ENCODE results near the gene FMN1.

The FMN1 gene

DNA sequence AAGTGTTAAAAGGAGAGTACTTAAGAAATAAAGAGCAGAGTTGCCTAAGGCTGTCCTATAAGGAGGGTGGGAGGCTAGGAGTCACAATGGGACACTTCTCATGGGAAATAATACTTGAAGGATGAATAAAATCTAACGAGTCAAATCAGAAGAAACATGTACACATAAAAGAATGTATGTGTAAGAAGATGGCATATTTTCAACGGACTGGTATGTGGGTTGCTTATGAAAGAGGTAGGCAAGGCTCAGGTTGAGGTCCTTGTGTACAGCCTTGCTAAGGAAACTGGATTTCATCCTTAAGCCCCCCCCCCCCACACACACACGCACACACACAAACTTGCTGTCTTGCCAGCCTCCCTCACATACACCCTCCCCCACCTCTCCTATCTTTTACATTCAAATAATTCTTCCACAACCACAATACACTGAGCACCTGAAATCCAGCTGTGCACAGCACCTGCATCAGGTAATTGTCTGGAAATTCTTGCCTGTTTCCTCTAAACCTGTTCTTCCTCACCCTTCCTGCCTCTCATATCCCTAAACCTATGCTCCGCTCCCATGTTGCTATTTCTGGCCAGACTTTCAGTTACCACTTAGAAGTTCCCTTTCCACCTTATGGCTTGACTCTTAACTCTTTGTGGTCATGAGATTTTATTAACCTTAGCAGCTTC lies 79.2 kb downstream of the FMN1 start:
- DNase-seq, result no peak

DNA sequence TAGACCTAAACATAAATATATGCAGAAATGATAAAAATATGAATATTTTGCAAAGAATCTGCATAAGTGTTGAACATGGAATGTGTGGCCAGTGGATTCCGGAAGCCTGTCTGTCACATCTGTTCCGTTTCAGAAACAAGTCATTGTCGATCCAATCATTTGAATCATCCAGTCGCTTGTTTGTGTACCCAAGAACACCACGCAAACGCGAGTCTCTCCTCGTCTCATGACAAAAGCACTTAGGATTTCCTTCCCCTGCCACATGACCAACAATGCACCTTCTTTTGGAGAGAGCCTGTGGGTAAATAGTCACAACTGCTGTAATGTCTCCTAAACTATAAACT lies 80.2 kb downstream of the FMN1 start:
- DNase-seq, result no peak

DNA sequence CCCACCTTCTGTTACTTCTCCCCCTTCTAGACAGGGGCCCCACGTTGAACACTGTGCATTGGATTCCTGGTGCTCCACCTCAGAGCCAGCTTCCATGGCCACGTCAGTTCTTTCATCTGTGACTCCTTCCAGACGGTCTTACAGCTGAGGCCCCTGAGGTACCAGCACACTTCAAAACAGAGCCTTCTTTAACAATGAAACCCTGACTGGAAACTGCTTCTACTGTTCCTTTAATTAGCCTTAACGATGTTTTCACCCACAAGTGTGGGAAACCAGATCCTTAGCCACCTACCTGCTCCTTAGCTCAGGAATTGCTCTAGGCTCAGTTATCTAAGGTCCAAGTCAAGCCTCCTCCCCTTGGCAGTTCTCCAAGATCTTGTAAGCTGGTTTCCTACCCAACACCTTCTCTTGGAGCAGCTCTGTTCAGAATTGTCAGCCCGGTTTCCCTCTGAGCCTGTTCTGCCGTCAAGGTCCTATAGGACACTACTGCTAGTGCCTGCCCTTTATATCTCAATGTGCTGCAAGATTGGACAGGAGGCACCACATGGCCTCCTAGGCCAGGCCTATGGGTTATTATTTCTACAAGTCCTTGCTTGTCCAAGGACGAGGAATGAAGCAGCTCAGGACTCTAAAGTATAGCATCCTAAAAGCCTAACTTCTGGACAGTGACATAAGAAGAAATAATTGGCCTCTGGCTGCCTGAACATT lies 80.7 kb downstream of the FMN1 start:
- no peak for DNase-seq

DNA sequence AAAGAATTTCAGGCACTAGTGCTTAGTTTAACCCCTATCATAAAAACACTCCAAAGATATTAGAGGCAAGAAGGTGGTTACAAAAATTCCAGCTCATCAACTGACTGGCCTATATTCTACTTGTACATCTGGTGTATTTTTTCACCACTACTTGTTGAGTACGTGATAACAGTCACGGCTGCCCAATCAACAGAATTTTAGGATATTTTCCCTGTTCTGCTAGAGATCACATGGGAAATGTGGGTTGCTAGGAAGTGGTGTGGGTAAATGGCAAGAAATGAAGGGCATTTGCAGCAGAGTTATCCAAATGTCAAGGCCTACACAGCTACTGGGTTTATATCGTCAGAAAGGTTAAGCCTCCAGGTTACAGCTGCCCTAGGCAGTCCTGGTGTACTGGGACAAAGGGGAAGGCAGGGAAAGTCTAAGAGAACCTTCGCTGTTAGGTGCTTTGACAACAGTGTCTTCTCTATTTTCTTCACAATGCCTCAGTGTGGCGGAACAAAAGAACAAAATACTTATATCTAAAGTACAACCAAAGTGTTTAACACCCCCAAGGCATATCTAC lies 81.9 kb downstream of the FMN1 start:
- DNase-seq, result no peak

DNA sequence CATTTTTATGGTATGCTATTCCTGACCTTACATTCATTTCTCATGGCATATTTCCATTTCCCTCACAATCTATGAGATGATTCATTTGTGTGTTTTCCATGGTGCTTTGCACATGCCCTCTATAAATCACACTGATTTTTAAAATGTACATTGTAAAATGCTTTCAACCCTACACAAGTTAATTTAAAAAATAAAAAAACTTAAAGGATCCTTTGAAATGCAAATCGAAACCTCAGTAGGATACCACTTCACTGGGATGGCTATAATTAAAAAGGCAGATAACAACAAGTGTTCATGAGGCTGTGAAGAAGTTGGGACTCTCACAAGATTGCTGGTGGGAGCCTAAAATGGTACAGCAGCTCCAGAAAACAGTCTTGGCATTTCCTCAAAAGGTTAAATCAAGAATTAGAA lies 83.5 kb downstream of the FMN1 start:
- no peak for DNase-seq

DNA sequence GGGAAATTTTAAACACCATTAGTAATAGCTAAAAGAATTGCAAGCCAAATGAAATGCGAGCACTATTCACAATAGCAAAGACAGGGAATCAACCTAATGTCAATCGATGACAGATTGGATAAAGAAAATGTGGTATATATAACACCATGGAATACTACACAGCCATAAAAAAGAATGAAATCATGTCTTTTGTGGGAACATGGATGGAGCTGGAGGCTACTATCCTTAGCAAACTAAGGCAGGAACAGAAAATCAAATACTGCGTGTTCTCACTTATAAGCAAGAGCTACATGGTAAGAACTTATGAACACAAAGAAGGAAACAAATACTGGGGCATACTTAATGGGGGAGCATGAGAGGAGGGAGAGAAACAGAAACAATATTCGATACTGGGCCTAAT lies 85.2 kb downstream of the FMN1 start:
- no peak for DNase-seq

DNA sequence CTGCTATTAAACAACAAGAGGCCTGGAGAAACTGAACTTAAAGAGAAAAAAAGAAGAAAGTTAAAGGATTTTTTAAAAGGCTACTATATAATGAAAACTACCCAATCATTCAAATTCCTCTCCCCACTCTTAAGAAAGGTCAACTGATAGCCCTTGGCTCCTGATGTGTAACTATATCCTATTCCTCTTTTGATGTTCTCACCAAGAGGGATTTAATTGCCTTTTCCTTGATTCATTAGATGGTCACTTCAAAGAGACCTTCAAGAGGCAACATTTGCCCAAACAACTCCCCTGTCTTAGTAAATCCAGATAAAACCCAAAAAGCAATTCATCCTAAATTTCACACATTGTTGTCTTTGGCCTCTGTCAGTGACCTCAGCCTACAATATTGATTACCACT lies 86.0 kb downstream of the FMN1 start:
- no peak for DNase-seq

DNA sequence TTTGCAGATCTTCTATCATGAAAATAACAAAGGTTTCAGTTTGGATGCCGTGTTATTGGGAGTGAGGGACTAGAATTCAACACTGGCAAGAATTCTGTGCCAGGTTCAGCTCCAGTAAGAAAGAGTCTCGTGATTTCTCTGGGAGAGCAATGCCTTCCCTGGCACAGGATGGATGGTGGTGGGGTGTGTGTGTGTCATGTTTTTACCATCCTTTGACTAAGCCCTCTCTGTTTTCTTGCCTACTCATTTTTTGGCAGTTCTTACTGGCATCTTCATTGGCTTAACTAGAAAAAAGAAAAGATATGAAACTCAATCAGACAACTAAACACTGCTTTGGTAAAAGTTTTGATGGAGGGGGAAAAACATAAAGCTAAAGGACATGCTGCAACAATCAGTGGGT lies 86.6 kb downstream of the FMN1 start:
- no peak for DNase-seq

DNA sequence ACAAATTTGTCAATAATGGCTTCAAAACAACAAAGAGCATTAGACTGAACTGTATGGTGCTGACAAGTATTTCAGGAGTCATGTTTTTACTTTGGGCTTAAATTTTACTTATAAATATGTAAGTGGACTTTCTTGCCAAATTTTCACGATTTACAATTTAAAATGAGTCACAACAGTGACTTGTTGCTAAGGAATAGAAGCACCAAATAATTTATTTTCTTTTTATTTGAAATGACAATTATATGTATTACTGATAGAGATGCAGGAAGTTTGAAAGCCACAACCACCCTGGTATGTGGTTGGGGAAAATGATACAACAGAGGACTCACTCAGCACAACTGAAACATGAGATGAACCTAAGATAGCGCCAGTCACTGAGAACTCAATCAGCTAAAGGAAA lies 90.3 kb downstream of the FMN1 start:
- DNase-seq, result no peak

DNA sequence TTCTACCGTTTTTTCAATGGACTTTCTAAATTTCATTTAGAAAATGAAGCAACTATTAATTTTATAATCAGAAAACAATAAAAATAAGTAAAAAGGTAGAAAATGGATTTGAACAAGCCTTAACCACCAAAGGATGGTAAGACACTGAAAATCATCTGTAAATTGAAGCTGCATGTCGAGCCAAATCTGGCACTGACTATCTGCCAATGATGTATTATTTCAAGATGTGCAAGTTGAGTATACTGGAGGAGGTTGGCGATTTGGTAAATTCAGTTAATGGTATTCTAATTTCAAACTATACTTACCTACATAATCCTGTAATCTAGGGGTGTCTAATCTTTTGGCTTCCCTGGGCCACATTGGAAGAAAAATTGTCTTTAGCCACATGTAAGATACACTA lies 93.5 kb downstream of the FMN1 start:
- no peak for DNase-seq

DNA sequence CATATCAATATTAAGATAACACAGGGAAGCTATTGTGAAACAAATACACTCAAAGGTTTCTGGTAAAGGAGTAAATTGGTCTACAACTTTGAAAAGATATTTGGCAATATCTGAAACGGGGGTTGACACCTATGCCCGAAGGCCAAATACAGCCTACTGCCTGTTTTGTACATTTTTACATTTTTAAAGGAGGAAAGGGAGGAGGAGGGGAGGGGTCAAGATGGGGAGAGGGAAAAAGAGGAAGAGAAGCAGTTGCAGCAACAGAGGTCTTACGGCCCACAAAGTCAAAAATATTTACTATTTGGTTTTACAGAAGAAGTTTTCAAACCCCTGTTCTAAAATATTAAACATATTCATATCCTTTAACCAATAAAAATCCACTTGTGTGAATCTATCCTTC lies 94.2 kb downstream of the FMN1 start:
- DNase-seq, result no peak

DNA sequence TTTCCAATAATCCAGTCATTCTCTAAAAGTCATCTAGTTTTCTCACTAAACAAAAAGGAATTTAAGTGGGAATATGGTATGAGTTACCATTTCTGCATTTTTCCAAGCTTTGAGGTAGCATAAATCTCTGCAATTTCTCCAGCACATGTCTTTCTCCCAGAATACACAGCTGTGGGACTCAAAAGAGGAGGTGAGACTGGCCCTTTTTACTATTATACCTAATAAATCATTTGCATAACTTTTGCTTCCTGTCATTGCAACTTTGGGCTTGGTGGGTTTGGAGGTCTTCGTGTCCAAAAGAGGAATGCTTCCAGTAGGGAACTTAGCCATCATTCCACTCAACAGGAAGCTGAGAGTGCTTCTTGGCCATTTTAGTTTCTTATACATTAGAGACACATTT lies 94.8 kb downstream of the FMN1 start:
- DNase-seq, result no peak

DNA sequence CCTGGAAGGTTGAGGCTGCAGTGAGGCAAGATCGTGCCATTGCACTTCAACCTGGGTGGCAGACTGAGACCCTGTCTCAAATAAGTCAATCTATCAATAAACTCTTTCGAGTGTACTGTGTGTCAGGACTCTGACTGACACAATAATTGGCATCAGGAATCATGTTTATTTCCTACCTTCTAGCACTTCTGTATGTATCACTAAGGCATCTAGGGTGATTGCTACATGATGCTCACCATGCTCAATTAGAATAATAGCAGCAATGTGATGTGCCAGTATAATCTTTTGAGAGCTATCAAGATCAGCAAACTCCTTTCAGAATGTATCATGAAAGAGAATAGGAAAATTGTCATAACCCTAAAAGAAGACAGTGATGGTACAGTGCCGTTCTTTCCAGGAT lies 95.3 kb downstream of the FMN1 start:
- no peak for DNase-seq

DNA sequence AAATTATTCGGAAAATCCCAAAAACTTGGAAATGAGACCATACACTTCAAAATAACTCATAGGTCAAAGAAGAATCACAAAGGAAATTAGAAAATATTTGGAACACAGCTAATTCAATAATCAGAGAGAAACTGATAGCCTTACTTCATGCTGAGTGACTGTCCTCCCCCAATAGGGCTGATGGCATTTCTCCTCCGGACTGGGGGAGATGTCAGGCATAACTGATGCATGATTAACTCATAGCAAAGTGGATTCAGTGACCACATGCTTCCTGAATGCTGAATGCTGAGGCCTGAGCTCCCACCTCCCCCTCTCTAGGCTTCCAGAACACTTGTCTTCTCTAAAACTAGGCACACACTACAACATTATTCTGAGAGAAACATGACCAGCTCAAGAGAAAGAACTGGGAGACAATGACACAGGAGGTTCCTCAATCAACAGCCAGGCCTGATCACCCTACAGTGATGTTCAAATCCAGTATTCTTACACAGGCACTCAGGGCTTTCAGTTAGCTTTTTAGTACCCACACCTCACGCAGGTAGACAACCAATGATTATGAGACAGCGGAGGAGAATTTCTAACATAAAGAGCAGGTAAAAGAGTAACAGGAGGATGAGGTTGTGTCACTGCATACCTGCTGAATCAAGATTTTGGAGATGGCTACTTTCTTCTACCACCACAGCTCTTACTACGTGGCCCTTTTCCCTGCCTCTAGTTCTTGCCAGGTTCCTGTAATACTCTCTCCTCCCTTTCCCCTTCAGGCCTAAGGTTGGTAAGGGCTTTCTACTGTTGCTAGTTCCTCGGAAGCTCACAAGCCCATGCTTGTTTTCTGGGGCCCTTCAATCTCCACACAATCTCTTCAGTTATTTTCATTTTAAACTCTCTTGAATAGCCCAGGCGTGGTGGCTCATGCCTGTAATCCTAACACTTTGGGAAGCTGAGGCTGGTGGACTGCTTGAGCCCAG lies 96.1 kb downstream of the FMN1 start:
- no peak for DNase-seq

DNA sequence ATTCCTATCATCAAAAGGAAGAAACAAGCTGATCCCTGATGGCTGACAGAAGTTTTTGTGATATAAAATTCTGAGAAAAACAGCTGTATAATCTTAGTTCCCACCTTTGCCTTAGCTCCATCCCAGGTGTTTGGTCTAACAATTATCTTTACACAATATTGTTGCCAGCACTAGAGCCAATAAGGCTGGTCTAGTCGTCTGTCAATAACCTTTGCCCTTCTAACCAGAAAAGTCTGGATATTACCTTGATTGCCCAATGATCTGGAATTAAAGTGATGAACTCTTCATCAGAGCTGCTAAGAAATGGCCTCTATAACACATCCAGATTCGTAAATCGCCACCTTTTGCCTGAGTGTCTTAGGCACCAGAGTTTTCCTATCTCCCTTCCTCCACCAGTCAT lies 98.4 kb downstream of the FMN1 start:
- DNase-seq, result no peak

DNA sequence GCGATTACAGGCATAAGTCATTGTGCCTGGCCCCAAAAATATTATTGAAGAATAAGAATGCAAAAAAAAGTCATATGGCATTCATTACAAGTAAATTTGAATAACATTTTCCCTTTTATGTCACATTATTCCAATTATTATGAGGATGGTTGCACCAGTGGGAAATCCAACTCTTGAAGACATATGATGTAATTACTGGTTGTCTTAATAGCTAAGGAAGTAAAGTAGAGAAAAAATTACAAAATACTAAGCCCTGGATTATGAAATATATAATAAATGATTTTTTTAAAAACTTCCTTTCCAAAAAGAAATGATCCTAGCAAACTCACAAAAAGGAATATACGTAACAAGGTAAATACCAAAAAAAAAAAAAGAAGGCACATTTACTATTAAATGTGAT lies 98.9 kb downstream of the FMN1 start:
- DNase-seq, result no peak

DNA sequence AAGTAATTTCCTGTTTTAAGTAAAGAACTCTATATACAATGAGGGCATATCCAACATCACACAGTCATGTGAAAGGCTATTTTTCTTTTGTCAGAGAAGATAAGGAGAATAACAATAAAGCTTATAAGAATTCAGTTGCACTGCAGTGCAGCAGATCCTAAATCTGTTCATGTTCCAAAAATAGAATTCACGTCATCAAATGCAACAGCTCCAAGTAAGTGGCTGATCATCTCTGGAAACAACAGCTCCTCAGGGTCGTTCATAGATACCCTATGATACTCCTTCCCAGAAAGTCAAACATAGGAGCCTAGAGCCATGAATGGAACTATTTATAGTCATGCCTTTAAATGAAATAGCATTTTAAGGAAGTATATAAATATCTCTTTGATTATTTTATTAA lies 100.2 kb downstream of the FMN1 start:
- no peak for DNase-seq

DNA sequence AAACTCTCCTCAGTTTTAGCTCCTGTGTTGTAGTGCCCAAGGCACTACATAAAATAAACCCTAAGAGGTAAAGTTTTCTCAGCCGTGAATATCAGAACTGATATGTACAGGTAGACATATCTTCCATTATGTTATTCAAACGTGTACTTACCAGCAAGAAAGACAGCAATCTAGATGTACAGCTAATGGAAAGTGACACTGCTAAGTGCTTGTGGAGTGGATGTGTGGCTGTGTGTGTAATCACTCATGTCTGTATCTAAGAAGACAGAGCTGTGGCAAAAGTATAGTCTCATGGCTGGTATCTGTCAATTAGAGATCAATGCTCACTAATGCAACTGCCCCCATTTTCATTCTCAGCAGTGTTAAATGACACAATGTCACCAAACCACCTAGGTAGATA lies 101.3 kb downstream of the FMN1 start:
- DNase-seq, result no peak

DNA sequence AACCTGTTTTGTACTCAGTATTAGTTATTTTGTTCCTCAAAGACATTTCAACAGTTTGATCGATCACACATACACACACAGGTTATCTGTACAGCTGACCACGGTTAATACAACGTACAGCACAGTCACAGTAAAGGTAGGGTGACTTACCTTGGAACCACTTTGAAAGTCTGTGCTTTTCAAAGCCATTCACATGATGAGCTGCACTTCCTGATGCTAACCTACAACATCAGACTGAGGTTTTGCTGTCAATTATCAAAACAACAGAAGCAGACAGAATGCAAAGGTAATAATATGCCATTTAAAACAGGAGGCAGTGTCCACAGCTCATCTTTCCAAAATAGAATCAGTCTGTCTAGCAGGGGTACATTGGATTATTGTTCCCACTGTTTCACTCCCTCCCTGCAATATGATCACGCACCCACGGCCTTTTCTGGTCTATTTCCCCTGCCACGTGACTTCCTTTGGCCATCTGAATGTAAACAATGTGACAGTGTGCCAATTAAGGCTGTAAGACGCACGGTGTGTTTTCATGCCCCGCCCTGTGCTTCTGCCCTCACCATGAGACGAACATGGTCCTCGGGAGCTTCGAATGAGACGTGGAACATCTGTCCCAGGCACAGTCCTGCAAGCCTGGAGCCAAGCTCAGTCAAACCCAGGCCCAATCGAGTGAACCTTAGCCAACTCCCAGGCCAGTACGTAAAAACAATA lies 102.4 kb downstream of the FMN1 start:
- no peak for DNase-seq

DNA sequence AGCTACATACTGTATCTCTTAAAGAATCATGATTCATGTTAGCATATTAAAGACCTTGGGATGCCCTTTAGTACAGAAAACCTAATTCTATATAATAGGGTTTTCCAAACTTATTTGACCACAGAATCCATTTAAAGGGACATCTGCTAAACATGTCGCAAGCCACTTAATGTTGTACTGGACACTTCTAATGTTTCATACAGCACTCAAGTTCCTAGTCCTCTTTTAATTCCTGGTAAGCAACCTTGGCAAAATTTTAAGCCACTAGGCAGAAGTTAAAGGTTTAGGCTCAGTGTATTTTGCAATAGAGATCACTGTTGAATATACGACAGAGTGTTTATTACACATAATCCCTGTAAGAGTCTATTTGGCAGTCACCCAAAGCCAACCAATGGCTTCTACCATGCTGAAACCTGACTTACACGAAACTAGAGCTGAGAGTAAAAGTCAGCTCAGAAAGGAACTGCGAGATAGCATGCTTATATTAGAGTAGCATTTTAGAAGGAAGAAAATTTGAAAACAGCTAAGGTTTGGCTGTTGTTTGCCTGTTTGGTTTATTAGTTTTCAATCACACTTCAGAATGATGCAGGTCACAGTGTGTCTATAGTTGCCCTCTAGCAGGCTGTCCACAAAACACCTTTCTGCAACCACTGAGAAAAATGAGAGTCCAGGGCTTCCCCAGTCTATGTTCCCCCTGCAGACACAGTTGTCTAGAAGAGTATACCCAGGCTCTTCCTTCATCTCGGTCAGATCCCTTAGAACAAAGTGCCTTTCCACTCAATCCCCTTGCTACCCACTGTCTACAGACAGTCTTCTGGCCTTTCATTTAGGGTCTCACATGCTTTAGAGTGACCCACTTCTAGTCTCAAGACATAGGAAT lies 104.4 kb downstream of the FMN1 start:
- no peak for DNase-seq

DNA sequence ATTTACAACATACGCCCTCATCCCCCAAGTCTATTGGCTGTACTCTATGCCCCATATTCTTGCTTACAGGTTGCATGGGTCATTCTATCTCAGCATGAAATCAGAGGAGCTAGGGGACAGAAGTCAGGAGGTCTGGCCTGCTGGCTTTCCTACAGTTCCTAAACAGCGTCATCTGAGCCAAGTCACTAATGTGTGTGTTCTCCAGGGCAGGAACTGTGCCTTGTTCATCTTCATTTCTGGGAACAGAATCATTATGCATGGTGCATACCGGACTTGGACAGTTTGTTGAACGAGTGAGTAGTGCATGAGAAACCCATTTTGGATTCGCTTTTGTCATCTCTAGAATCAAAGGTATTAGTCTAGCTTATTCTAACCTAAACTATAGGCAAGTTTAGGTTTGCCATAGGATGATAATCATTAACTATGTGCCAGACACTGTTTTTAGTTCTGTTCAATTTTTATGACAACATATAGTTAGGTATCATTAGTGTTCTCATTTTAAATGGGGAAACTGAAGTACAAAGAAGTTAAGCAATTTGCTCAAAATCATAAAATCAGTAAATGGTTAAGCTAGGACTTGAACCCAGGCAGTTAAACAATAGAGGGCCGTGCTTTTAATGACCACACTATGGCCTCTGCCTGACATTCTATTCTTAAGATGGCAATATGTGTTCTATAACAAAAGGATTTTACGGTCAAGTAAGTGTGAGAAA lies 105.2 kb downstream of the FMN1 start:
- DNase-seq, result no peak

Measured in activated CD8-positive, alpha-beta memory T cell treated with anti-CD3 and anti-CD28 coated beads for 24 hours (primary cell).